Renal pelvis (tissue), 4 donors: ENCODE data around the gene RALGPS1. TPM values are rescaled to one million over a fixed set of nuclear protein-coding genes. Genes with fewer than 3 reads are reported as not detected.

ENCODE experiments used
- DNase-seq: peaks from one replicate; pipeline ENCODE4 v3.0.0-alpha.2; 2013
- polyA plus RNA-seq, 3 donors: library from polyadenylated mRNA; unstranded; fragments of 120-200 nt; gene quantifications; one replicate each; pipeline ENCODE4 v1.2.1, GENCODE V29; 2013; ENCODE audit not compliant: insufficient read length in 3 of 3

RALGPS1 gene
- polyA plus RNA-seq, 3 donors = 22.9 to 32.5 (median 28.4) TPM

DNA sequence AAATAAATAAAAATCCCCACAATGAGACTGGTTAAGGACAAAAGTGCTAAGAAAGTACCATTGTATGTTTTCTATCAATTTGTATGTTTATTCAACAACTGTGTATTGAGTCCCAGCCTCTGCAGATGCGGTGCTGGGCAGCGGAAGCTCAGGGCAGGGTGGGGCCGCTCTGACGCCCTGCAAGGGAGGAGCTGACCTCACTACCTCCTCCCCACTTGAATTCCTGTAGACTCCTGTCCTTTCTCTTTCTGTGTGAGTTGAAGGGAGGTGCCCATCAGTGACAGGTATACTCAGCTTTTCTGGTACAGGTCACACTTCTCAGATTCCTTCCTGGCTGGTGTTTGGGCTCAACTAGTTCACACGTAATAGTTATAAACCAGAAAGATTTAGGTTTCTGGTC, 180.8 kb downstream of the RALGPS1 start:
- DNase-seq = no peak

DNA sequence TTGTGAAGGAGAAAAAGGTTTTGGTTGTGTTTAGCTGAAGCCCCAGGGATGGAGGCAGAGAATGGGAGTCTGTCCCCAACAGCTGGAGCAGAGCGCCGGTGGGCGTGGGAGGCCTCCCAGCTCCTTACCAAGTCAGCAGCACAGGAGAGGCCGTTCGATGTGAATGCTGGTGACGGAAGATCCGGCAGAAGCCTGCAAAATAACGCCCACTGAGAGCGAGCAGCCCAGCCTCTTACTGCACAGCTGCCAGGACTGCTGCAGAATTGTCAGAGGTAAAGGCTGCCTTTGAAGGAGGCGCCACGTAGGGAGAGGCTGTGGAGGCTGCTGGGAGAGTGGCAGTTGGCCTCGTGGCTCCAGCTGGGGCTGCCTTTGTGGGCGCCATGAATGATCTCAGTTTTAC, 181.6 kb downstream of the RALGPS1 start:
- no peak for DNase-seq

GRCh38 chr9:127097683-127098082, 183.1 kb downstream of the RALGPS1 start:
- no peak for DNase-seq

DNA sequence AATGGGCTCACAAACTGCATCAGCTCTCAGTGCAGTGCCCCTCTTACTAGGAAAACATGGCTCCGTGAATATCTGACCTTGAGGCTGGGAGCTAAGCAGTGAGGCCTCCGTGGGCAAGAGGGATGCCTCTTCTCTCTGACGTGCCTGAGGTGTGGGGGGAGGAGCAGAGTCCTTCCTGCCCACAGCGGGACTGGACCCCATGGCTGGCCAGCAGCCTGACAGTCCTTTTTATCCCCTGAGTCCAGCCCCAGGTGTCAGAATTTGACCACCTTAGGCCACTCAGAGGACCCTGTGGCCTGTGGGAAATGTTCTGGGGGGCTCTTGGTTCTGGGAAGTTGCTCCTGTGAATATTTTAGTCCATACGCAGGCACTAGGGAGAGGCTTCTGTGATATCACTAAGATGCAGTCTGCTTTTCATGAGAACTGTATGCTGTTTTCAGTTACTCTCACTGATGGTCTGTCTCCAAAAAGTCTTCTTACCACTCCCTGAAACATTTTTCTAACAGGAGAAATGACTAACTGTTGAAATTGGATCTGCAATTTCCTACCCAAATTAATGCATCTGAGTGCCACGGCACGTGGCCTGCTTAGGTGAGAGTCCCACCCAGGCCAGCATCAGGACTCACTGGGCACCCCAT, 184.5 kb downstream of the RALGPS1 start:
- no peak for DNase-seq

DNA sequence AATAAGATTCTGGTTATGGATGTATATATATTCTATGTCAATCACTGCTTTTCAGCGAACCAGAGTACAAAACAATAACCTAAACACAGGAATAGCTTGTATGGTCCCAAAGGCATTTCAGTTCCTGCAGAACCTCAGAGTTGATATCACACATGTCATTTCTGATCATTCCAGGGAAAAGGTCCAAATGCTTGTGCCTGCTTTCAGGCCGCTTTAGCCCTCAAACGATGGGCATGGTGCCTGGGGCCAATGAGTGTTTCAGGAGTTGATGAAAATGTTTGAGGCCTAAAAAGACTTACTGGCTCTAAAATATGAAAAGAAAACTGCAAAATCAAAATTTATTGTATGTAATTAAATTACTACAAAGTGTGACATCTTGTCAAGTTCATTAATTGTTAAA, 185.1 kb downstream of the RALGPS1 start:
- DNase-seq = no peak

- no peak for DNase-seq
These were observed 187.6 kb downstream of the RALGPS1 start for GRCh38 chr9:127102176-127102575.

DNA sequence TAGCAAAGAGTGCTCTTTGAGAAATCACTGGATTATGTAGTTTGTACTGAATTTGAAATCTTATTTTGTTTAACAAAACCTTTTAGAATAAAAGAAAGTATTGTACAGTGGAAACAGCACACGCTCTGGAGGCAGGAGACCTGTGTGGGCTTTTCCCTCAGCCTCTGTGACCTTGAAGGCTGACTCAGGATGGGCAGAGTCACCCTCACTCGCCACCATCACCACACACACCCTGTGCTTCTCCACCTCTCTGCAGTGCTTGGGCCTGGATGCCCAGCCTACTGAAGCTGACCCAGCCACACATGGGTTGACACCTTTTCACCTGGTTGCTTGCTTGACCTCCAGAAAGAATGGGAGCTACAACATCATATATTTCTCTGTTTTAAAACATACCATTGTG, 188.2 kb downstream of the RALGPS1 start:
- no peak for DNase-seq

- DNase-seq = no peak
These were observed 190.2 kb downstream of the RALGPS1 start for GRCh38 chr9:127104581-127105311.

- DNase-seq = no peak
These were observed 191.4 kb downstream of the RALGPS1 start for GRCh38 chr9:127105805-127106465.

DNA sequence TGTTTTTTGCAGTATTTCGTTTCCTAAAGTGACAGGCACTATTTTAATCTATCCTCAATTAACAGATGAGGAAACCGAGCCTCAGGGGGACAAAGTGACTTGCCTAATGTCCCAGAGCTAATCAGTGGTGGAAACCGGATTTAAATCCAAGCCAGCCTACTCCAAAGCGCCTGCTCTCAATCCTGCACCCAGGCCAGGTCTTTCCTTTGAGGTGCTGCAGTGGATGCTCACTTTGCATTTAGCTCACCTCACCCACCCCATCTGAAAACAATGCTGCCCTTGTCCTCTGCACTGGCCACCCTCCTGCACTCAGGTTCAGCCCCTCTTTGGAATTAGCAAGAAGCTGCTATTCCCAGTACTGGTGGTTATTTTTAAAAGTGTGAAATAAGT, 191.9 kb downstream of the RALGPS1 start:
- no peak for DNase-seq

- DNase-seq = no peak
These were observed 192.8 kb downstream of the RALGPS1 start for GRCh38 chr9:127107171-127107928.

DNA sequence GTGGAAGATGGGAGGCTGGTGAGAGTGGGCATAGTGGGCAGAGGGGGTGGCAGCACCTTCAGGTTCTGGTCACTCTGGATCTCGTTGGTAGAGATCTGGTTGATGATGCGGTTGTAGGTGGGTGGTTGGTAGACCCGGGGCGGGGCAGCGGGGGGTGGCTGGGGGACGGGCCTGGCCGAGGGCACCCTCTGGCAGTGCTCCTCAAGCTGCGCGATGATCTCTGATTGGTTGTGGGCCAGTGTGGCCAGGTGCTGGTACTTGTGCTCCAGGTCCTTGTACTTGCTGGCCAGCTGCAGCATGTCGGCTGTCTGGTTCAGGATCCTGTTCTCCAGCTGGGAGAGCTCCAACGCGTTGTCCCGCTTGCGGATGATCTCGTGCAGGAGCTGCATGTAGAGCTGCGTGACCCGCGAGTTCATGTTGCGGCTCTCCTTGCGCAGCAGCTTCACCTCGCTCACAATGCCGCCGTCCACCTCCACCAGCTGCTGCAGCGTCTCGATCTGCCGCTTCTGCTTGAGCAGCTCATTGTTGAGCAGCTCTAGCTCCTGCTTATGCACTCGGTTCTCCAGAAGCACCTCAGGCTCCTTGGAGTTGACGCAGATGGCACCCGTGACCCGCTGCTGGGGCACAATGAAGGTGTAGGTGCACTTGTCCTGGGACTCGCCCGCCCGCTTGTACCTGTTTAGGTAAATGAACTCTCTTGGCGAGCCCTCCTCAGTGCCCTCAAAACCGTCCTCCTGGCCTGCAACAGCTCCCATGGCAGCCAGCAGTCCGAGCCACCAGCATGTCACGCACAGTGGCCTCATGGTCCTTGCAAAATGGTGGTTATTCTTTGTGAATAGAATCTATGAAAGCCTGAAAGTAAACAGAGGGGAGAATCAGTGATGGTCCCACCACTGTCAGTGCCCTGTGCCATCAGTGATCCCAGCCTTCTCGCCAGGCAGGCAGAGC, 193.6 kb downstream of the RALGPS1 start:
- no peak for DNase-seq

- no peak for DNase-seq
These were observed 194.7 kb downstream of the RALGPS1 start for GRCh38 chr9:127109212-127109711.

- DNase-seq = no peak
These were observed 197.5 kb downstream of the RALGPS1 start for GRCh38 chr9:127112056-127112455.

DNA sequence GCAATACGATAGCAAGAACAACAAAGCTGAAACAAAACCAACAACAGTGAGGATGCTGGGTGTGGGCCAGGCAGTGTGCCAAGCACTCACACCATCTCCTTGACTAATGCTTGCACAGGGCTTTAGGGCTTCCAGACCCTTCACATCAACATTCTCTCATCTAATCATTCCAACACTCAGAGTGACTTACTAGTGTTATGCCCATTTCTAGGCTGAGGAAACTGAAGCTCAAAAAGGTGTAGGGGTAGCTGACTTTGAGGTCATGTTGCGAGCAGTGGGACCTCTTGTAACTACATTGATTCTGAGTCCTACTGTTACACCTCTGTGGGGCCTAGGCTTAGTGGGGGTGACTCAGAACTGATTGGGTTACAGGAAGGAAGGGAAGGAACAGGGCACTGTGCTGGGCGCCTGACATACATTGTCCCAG, 198.2 kb downstream of the RALGPS1 start:
- no peak for DNase-seq

DNA sequence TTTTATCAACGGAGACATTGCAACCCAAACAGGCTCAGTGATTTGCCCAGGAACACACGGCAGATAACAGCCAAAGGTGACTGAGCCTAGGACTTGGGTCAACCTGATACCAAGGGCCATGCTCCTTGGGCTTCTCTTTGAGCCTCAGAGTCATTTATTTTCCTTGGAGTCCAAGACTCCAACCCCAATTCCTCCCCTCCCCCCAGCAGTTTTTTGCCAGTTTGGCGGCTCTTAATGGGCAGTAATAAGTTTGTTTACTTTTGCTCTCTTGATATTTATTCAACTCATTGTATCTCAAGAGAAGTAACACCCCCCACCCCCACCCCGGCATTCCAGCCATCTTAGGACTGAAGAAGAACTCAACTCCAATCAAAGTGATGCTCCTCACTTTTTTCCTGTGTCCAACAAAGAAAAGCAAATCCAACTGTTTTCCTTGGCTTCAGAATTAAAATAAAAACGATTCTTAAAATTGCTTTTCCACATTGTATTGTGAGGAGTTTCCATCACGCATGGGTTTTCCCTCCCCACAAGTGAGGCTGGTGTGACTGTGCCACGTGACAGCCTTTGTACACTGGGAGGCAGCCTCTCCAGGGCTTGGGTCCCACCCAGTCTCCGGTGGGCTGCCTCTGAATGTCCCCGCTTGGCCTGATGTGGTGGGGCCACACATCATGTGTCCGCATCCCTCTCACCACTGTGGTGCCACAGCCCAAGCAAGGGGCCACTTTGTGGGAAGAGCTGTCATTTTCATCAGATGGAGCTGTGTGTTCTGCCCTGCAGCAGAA, 198.8 kb downstream of the RALGPS1 start:
- no peak for DNase-seq

DNA sequence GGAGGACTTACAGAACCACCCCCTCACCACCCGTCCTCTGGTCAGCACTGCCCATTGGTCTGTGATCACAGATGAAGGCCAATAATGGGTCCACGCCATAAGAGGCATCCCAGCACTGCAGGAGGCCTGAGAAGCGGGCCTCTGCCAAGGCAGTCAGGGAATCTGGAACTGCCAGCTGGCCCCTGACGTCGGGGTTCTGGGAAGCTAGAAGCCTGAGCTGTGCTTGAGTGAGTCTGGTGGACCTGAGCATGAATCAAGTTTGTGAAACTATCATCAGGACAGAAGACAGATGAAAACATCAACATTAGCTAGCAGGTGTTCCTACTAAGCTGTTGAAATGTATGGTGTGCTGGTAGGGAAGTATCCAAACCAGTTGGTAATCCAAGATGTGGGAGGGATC, 200.0 kb downstream of the RALGPS1 start:
- no peak for DNase-seq

DNA sequence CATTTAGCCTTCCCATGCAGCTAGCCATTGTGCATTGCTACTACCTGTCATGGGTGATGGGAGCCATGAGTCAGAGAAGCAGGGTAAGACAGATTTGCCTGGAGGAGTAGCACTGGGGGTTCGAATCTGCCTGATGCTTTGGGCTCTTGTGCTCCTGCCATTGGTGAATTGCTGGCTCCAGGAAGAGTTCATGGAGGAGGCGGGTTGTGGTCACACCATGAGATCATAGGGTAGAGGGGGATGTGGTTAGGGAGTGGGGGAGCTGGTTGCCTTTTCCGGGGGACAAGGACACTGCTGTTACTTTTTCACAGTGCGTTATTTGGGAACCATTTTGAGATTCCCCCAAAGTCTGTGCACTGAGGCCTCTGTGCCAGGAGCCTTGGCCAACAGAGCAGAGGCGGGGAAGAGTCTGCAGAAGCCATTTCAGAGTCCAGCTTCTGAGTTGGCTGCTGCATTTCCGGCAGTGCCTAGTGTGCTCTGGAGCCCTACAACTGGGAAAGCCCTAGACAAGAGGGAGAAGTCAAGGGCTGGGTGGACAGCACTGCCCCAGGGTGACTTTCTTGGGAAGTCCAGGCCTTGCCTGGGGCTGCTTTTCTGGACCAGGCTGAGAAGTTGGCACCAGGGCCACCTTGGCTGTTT, 201.6 kb downstream of the RALGPS1 start:
- no peak for DNase-seq

GRCh38 chr9:127116957-127117356, 202.4 kb downstream of the RALGPS1 start:
- no peak for DNase-seq

DNA sequence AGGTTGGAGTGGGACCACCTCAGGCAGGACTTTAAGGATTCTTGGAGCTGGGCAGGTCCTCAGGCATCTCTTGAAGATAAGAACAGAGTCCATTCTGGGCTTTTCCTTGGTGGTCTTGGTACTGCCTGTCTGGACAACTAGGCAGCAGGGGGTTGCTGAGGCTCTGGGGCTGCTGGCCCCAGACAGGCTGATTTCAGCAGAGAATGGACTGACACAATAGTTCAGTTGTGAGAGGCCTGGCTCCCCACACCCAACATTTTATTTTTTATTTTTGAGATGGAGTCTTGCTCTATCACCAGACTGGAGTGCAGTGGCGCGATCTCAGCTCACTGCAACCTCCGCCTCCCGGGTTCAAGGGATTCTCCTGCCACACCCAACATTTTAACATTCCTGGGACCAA, 203.2 kb downstream of the RALGPS1 start:
- no peak for DNase-seq
